Esophagus (tissue), 2 donors: ENCODE data around the gene COMMD7. TPM values are rescaled to one million over a fixed set of nuclear protein-coding genes. Genes with fewer than 3 reads are reported as not detected.

Experiments
- H3K27ac ChIP-seq, 2 donors: one replicate each; pipeline ENCODE4 v1.5.1; 2013; ENCODE audit warnings: low read depth in 2 of 2, mild to moderate bottlenecking in 2 of 2, inconsistent platforms in 1 of 2, low read length in 1 of 2, moderate library complexity in 1 of 2
- H3K27me3 ChIP-seq, 2 donors: one replicate each; pipeline ENCODE4 v1.6.1; 2013; ENCODE audit warnings: low read length in 2 of 2, control low read depth in 1 of 2, mild to moderate bottlenecking in 1 of 2; ENCODE audit not compliant: insufficient read depth in 2 of 2, control insufficient read depth in 1 of 2
- H3K36me3 ChIP-seq, 2 donors: one replicate each; pipeline ENCODE4 v1.6.1; 2013; ENCODE audit warnings: low read length in 1 of 2; ENCODE audit not compliant: control insufficient read depth in 2 of 2, insufficient read depth in 2 of 2
- H3K4me1 ChIP-seq, 2 donors: one replicate each; pipeline ENCODE4 v1.6.1; 2013; ENCODE audit warnings: low read length in 1 of 2; ENCODE audit not compliant: control insufficient read depth in 2 of 2, insufficient read depth in 2 of 2
- H3K4me3 ChIP-seq, 2 donors: one replicate each; pipeline ENCODE4 v1.5.1; 2013; ENCODE audit warnings: low read length in 2 of 2, mild to moderate bottlenecking in 2 of 2, low read depth in 1 of 2, moderate library complexity in 1 of 2
- H3K9me3 ChIP-seq, 2 donors: one replicate each; pipeline ENCODE4 v1.6.1; 2013; ENCODE audit warnings: mild to moderate bottlenecking in 2 of 2, low read depth in 1 of 2, low read length in 1 of 2, moderate library complexity in 1 of 2; ENCODE audit not compliant: control insufficient read depth in 2 of 2, insufficient read depth in 1 of 2
- WGBS, 2 donors: extraction: QIAGEN DNeasy Blood & Tissue Kit; methylation state at CpG; one replicate each; pipeline ENCODE4 v1.1.7; 2013; 5-methylcytosine and 5-hydroxymethylcytosine counted together
- polyA plus RNA-seq, 2 donors: library from polyadenylated mRNA; stranded (reverse); fragments of 200-250 nt; gene quantifications; one replicate each; pipeline ENCODE4 v1.2.3, GENCODE V29; 2013
- donor health status: healthy with polysubstance abuse.
- donor health status: Bipolar disorder and iron deficiency.

The COMMD7 gene
- polyA plus RNA-seq, 2 donors, result 13.0 to 20.9 TPM

- H3K4me3 ChIP-seq, result no peak overlapping the region
- no peaks in the 10 kb centered on the region for H3K27me3 ChIP-seq
- no peak overlapping the region for H3K27ac ChIP-seq
- no peaks in the 10 kb centered on the region for H3K36me3 ChIP-seq
- H3K9me3 ChIP-seq, result no peaks in the 10 kb centered on the region
- WGBS, 2 donors, result 56 to 61% methylated on average over 5 of the region's 5 CpGs
- no peaks in the 10 kb centered on the region for H3K4me1 ChIP-seq
These were observed 76.2 kb downstream of the COMMD7 start for GRCh38 chr20:32667027-32667426.

GRCh38 chr20:32664678-32665159 lies 78.5 kb downstream of the COMMD7 start:
- Histone ChIP-seq H3K27ac (no peak overlapping the region), H3K4me3 (no peak overlapping the region), H3K9me3 (no peaks in the 10 kb centered on the region), H3K36me3 (no peaks in the 10 kb centered on the region), H3K4me1 (no peaks in the 10 kb centered on the region), H3K27me3 (no peaks in the 10 kb centered on the region)
- WGBS, 2 donors, result 49 to 51% methylated on average over 9 of the region's 9 CpGs

DNA sequence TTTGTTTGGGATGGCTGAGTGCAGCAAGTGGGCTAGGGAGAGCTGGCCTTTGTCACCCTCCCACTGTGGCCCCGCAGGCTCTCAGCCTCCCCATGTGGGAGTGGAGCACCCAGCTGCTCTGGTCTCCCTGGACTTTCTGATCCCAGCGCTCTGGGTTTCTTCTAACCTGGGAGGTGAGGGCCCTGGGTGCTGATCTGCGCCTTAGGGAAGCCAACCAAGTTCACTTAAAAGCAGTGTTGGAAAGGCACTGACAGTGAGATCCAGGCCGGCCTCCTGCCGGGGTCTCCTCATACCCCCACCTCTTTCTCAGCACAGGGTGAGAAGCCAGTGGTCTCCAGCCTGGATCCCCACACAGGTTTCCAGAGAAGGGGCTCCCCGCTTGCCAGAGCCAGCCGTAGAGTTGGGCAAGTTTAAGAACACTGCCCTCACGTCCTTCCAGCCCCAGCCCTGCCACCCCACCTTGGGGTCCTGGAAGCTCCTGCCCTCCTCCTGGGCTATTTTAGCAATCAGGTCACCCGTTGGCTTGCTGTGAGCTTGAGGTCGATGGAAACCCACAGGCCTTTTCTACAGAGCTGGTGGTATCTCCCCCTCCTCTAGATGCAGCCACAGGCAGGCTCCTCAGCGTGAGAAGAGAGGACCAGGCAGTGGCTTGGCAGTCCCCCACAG lies 79.1 kb downstream of the COMMD7 start:
- no peaks in the 10 kb centered on the region for H3K9me3 ChIP-seq

DNA sequence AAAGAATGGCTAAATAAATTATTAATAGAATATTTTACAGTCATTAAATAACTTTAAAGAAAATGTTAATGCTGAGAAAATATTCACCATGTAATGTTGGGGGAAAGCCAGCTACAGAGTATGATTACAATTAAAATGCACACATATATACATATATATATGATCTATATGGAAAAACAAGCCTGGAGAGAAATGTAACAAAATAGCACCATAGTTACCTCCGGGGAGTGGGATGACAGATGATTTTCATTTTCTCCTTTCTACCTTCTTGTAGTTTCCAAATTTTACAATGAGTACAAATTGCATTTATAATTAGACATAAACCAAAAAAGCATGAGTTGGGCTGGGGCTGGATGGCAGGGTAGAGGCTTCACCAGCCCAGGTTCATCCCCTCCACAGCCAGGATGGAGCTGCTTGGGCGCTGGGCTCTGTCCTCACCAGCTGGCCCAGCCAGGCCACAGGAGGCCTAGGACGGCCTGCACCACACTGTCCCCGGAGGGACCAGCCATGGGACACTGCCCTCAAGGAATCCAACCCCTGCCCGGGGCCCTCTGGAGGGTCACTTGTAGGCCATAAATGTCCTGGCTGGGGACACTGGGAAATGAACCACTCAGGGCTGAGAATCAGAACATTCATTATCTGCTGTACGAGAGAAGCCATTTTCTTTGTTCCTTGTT lies 79.8 kb downstream of the COMMD7 start:
- Histone ChIP-seq H3K4me3 (no peak overlapping the region), H3K4me1 (no peaks in the 10 kb centered on the region), H3K36me3 (no peaks in the 10 kb centered on the region), H3K27ac (no peak overlapping the region), H3K27me3 (no peaks in the 10 kb centered on the region), H3K9me3 (no peaks in the 10 kb centered on the region)
- WGBS, 2 donors, result 82 to 87% methylated on average over 6 of the region's 6 CpGs

More for the DNA sequence above, 79.1 kb downstream of the COMMD7 start:
- no peaks in the 10 kb centered on the region for H3K36me3 ChIP-seq
- WGBS, 2 donors, result 89 to 93% methylated on average over 11 of the region's 11 CpGs
- H3K27ac ChIP-seq, result no peak overlapping the region
- H3K4me3 ChIP-seq, result no peak overlapping the region
- H3K27me3 ChIP-seq, result no peaks in the 10 kb centered on the region
- H3K4me1 ChIP-seq, result no peaks in the 10 kb centered on the region

GRCh38 chr20:32661820-32662528 lies 81.3 kb downstream of the COMMD7 start:
- Histone ChIP-seq H3K4me3 (no peak overlapping the region), H3K27ac (no peak overlapping the region), H3K9me3 (no peaks in the 10 kb centered on the region), H3K27me3 (no peaks in the 10 kb centered on the region), H3K36me3 (no peaks in the 10 kb centered on the region), H3K4me1 (no peaks in the 10 kb centered on the region)
- 89 to 93% methylated on average over 10 of the region's 10 CpGs for WGBS, 2 donors

DNA sequence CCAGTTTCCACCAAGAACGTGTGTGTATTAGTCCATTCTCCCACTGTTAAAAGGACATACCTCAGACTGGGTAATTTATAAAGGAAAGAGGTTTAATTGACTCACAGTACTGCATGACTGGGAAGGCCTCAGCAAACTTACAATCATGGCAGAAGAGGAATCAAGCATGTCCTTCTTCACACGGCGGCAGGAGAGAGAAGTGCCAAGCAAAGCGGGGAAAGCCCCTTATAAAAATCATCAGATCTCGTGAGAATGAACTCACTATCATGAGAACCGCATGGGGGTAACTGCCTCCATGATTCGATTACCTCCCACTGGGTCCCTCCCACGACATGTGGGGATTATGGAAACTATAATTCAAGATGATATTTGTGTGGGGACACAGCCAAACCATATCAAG lies 82.6 kb downstream of the COMMD7 start:
- H3K27me3 ChIP-seq, result no peaks in the 10 kb centered on the region
- no peaks in the 10 kb centered on the region for H3K4me1 ChIP-seq
- H3K9me3 ChIP-seq, result no peaks in the 10 kb centered on the region
- WGBS, 2 donors, result 90 to 92% methylated on average over 8 of the region's 8 CpGs
- H3K36me3 ChIP-seq, result no peaks in the 10 kb centered on the region
- H3K4me3 ChIP-seq, result no peak overlapping the region
- H3K27ac ChIP-seq, result no peak overlapping the region

DNA sequence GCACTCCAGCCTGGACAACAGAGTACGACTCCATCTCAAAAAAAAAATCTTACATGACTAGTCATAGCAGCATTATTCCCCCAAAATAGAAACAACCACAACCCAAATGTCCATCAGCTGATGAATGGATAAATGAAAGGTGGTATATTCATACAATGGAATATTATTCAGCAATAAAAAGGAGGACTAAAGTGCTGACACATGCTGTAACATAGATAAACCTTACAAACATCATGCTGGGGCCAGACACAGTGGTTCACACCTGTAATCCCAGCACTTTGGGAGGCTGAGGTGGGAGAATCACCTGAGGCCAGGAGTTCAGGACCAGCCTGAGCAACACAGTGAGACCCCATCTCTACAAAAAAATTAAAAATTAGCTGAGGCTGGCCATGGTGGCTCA lies 86.4 kb downstream of the COMMD7 start:
- Histone ChIP-seq H3K4me1 (no peaks in the 10 kb centered on the region), H3K27ac (no peak overlapping the region)
- WGBS, 2 donors, result 92 to 96% methylated on average over 1 of the region's 1 CpG

GRCh38 chr20:32655903-32656512 lies 87.3 kb downstream of the COMMD7 start:
- H3K9me3 ChIP-seq, result no peaks in the 10 kb centered on the region
- H3K4me3 ChIP-seq, result no peak overlapping the region
- no peaks in the 10 kb centered on the region for H3K4me1 ChIP-seq
- WGBS, 2 donors, result 66 to 68% methylated on average over 2 of the region's 2 CpGs
- H3K27me3 ChIP-seq, result no peaks in the 10 kb centered on the region
- H3K36me3 ChIP-seq, result no peaks in the 10 kb centered on the region
- H3K27ac ChIP-seq, result no peak overlapping the region

More for the DNA sequence above, 86.4 kb downstream of the COMMD7 start:
- no peaks in the 10 kb centered on the region for H3K9me3 ChIP-seq
- no peak overlapping the region for H3K4me3 ChIP-seq
- H3K36me3 ChIP-seq, result no peaks in the 10 kb centered on the region
- H3K27me3 ChIP-seq, result no peaks in the 10 kb centered on the region

DNA sequence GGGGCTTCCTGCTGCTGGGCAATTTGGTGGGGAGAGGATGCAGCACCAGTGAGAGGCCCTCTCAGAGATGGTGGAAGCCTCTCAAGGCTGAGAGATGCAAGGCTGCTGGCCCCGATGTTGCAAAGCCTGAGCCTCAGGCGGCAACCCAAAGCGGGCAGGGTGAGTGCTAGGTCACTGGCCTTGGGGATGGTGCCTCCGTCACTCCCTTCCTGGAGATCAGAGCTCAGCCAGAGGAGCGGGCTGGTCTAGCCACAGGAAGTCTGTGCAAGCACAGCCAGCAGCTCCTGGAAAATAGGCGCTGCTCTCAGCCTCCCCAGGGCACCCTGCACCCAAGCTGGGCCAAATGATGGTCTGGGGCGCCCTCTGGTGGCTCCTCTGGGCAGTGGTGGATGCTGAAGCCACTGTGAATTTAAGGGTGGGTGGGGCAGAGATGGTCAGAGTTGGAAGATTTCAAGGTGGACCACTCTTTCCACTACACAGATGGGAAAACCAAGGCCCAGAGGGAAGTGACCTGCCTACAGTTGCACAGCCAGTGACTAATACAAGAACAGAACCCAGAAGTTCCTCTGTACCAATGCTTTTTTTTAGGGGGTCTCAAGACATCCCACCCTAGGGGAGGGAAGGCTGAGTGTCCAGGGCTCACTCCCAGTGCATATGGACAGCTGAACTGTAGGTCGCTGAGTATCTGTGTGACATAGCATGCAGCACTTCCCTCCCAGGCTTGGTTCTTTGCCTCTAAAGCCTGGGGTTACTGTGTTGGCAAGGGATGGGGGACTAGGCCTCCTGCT lies 90.3 kb downstream of the COMMD7 start:
- H3K36me3 ChIP-seq, result no peaks in the 10 kb centered on the region
- H3K4me1 ChIP-seq, result no peaks in the 10 kb centered on the region
- WGBS, 2 donors, result 7 to 9% methylated on average over 8 of the region's 8 CpGs
- H3K27me3 ChIP-seq, result no peaks in the 10 kb centered on the region
- no peak overlapping the region for H3K27ac ChIP-seq
- H3K9me3 ChIP-seq, result no peaks in the 10 kb centered on the region
- no peak overlapping the region for H3K4me3 ChIP-seq
